ENCODE results near the gene NUCB2. TPM values are rescaled to one million over a fixed set of nuclear protein-coding genes. Genes with fewer than 3 reads are reported as not detected.

Gene NUCB2
- polyA plus RNA-seq, 4 donors: 5.4 to 88.2 (median 27.7) TPM

DNA sequence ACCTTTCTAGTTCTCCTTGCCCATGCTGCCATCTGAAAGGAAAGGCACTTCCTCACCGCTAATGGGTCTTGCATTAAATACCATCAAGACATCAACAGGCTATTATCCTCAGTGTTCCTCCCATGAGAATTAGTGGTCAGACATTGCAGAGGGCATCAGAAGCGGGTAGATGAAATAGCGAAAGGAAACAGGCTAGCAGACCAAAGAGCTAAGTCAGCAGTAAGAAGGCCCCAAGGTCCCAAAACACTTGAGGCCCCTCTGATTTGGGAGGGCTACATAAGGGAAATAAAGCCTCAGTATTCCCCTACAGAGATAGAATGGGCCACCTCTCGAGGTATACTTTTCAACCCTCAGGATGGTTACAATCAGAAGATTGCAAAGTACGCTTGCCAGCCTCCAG, 99.0 kb downstream of the NUCB2 start:
- Histone ChIP-seq H3K27ac (ENCODE audit: low read depth in 1 of 3, low read length in 2 of 3) (no peak overlapping the region), H3K9me3 (ENCODE audit: control insufficient read depth in 2 of 2, insufficient read depth in 1 of 2, low read depth in 1 of 2, low read length in 1 of 2) (peaks cover 0 to 47% of the 10 kb centered on the region in 2 donors), H3K27me3 (ENCODE audit: control insufficient read depth in 3 of 3, insufficient read depth in 3 of 3, low read length in 3 of 3) (no peaks in the 10 kb centered on the region), H3K4me1 (ENCODE audit: control insufficient read depth in 3 of 3, insufficient read depth in 2 of 3, low read depth in 1 of 3, low read length in 2 of 3) (no peaks in the 10 kb centered on the region), H3K4me3 (ENCODE audit: low read depth in 1 of 3, low read length in 3 of 3) (no peak overlapping the region), H3K36me3 (ENCODE audit: control insufficient read depth in 3 of 3, insufficient read depth in 2 of 3, low read depth in 1 of 3, low read length in 3 of 3) (peaks cover 10 to 50% (median 45%) of the 10 kb centered on the region in 3 donors)
- no peak for DNase-seq
- WGBS, 3 donors: 90 to 95% (median 91%) methylated on average over 5 of the region's 5 CpGs
- FAIRE-seq: no peak

- H3K27me3 ChIP-seq (ENCODE audit: control insufficient read depth in 3 of 3, insufficient read depth in 3 of 3, low read length in 3 of 3): no peaks in the 10 kb centered on the region
- FAIRE-seq: no peak
- 89 to 95% (median 93%) methylated on average over 3 of the region's 3 CpGs for WGBS, 3 donors
Observed at GRCh38 chr11:17376493-17376892, 100.0 kb downstream of the NUCB2 start.

DNA sequence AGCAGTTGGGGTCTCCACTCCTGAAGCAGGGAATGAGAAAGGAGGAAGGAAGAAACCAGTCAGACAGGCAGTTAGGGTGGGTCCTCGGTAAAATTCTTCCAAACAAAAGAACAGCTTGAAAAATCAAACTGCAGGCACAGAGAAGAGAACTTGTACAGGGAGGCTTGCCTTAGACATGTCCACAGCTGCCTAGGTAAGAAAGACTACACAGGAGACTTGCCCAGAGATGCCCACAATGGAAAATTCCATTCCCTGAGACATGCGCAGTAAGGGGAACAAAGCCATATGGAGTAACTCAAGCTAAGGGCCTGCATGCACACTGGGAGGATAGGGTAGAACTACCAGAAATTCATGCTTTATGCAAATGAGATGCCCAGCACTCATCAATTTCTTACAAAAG, 102.1 kb downstream of the NUCB2 start:
- WGBS, 3 donors: 66 to 79% (median 71%) methylated on average over 2 of the region's 2 CpGs

More at GRCh38 chr11:17376493-17376892, 100.0 kb downstream of the NUCB2 start:
- no peaks in the 10 kb centered on the region for H3K4me1 ChIP-seq (ENCODE audit: control insufficient read depth in 3 of 3, insufficient read depth in 2 of 3, low read depth in 1 of 3, low read length in 2 of 3)
- no peak overlapping the region for H3K4me3 ChIP-seq (ENCODE audit: low read depth in 1 of 3, low read length in 3 of 3)
- peaks cover 0 to 39% of the 10 kb centered on the region in 2 donors for H3K9me3 ChIP-seq (ENCODE audit: control insufficient read depth in 2 of 2, insufficient read depth in 1 of 2, low read depth in 1 of 2, low read length in 1 of 2)
- H3K36me3 ChIP-seq (ENCODE audit: control insufficient read depth in 3 of 3, insufficient read depth in 2 of 3, low read depth in 1 of 3, low read length in 3 of 3): peaks cover 7 to 49% (median 40%) of the 10 kb centered on the region in 3 donors
- no peak for DNase-seq
- no peak overlapping the region for H3K27ac ChIP-seq (ENCODE audit: low read depth in 1 of 3, low read length in 2 of 3)

DNA sequence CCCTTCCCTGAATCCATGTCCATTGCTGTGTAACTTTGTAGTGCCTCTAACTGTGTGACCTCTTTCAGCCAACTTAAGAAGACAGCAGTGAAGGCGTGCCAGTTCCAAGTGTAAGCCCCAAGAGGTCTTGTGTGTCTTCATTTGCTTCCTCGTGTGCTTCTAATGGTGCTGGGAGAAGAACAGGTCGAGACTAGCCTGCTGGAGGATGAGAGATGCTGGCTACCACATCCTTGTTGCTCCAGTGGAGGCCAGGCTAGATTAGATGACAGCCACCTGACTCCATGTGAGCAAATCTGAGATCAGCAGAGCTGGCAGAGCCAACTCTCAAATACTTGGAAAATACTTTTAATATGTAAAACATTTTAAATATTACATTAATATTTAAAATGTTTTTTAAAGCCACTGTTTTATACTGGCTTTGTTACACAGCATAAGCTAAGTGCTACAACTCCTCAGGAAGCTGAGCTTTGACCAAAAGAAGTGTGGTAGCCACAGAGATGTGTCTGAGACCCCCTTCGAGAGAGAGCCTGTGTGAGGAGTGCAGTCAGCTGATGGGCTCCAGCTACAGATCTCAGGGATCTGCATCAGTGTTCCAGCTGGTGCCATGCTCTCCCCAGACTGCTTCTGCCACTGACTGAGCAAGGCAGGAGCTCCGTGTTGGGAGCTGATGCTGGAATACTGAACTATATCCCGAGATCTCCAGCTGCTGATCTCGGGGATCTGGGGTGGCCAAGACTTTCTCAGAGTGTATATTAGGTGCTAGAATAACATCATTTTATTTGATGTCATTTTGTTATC, 103.0 kb downstream of the NUCB2 start:
- H3K9me3 ChIP-seq (ENCODE audit: control insufficient read depth in 2 of 2, insufficient read depth in 1 of 2, low read depth in 1 of 2, low read length in 1 of 2): peaks cover 0 to 9% of the 10 kb centered on the region in 2 donors
- H3K36me3 ChIP-seq (ENCODE audit: control insufficient read depth in 3 of 3, insufficient read depth in 2 of 3, low read depth in 1 of 3, low read length in 3 of 3): peaks cover 0 to 42% (median 17%) of the 10 kb centered on the region in 3 donors
- H3K27me3 ChIP-seq (ENCODE audit: control insufficient read depth in 3 of 3, insufficient read depth in 3 of 3, low read length in 3 of 3): no peaks in the 10 kb centered on the region
- DNase-seq (no peak), FAIRE-seq (no peak)
- no peak overlapping the region for H3K27ac ChIP-seq (ENCODE audit: low read depth in 1 of 3, low read length in 2 of 3)
- WGBS, 3 donors: 87 to 92% (median 87%) methylated on average over 7 of the region's 7 CpGs
- no peaks in the 10 kb centered on the region for H3K4me1 ChIP-seq (ENCODE audit: control insufficient read depth in 3 of 3, insufficient read depth in 2 of 3, low read depth in 1 of 3, low read length in 2 of 3)
- H3K4me3 ChIP-seq (ENCODE audit: low read depth in 1 of 3, low read length in 3 of 3): no peak overlapping the region

More for the DNA sequence above, 102.1 kb downstream of the NUCB2 start:
- Histone ChIP-seq H3K4me1 (ENCODE audit: control insufficient read depth in 3 of 3, insufficient read depth in 2 of 3, low read depth in 1 of 3, low read length in 2 of 3) (no peaks in the 10 kb centered on the region), H3K27me3 (ENCODE audit: control insufficient read depth in 3 of 3, insufficient read depth in 3 of 3, low read length in 3 of 3) (no peaks in the 10 kb centered on the region), H3K4me3 (ENCODE audit: low read depth in 1 of 3, low read length in 3 of 3) (no peak overlapping the region), H3K9me3 (ENCODE audit: control insufficient read depth in 2 of 2, insufficient read depth in 1 of 2, low read depth in 1 of 2, low read length in 1 of 2) (peaks cover 0 to 18% of the 10 kb centered on the region in 2 donors), H3K27ac (ENCODE audit: low read depth in 1 of 3, low read length in 2 of 3) (no peak overlapping the region), H3K36me3 (ENCODE audit: control insufficient read depth in 3 of 3, insufficient read depth in 2 of 3, low read depth in 1 of 3, low read length in 3 of 3) (peaks cover 0 to 43% (median 19%) of the 10 kb centered on the region in 3 donors)
- no peak for FAIRE-seq
- DNase-seq: no peak

GRCh38 chr11:17381156-17381555, 104.6 kb downstream of the NUCB2 start:
- peaks cover 0 to 46% (median 13%) of the 10 kb centered on the region in 3 donors for H3K36me3 ChIP-seq (ENCODE audit: control insufficient read depth in 3 of 3, insufficient read depth in 2 of 3, low read depth in 1 of 3, low read length in 3 of 3)
- H3K27ac ChIP-seq (ENCODE audit: low read depth in 1 of 3, low read length in 2 of 3): no peak overlapping the region
- FAIRE-seq (no peak), DNase-seq (no peak)
- no peak overlapping the region for H3K4me3 ChIP-seq (ENCODE audit: low read depth in 1 of 3, low read length in 3 of 3)
- H3K27me3 ChIP-seq (ENCODE audit: control insufficient read depth in 3 of 3, insufficient read depth in 3 of 3, low read length in 3 of 3): no peaks in the 10 kb centered on the region
- H3K9me3 ChIP-seq (ENCODE audit: control insufficient read depth in 2 of 2, insufficient read depth in 1 of 2, low read depth in 1 of 2, low read length in 1 of 2): peaks cover 0 to 9% of the 10 kb centered on the region in 2 donors
- no peaks in the 10 kb centered on the region for H3K4me1 ChIP-seq (ENCODE audit: control insufficient read depth in 3 of 3, insufficient read depth in 2 of 3, low read depth in 1 of 3, low read length in 2 of 3)
- 66 to 78% (median 76%) methylated on average over 4 of the region's 4 CpGs for WGBS, 3 donors

Other genes starting within 250 kb of the NUCB2 start
- 1,000 to 10,000 TPM; 1,293 to 2,727 (median 1,833) TPM for gene RPS13, start 199.1 kb upstream of the NUCB2 start, polyA plus RNA-seq
- gene PIK3C2A, start 68.8 kb upstream of the NUCB2 start, polyA plus RNA-seq: 10 to 100 TPM in 3 of 4 donors, 1 to 10 TPM in 1; 9.7 to 44.0 (median 13.1) TPM
- gene NCR3LG1, start 75.1 kb downstream of the NUCB2 start, polyA plus RNA-seq: 10 to 100 TPM in 1 of 4 donors, 1 to 10 TPM in 1, under 1 TPM in 2; 0.22 to 19.8 (median 2.7) TPM
- 1 to 10 TPM in 2 of 4 donors, not detected in 2; 1.9 to 3.7 TPM for gene KCNJ11, start 111.9 kb downstream of the NUCB2 start, polyA plus RNA-seq
- gene ABCC8, start 200.1 kb downstream of the NUCB2 start, polyA plus RNA-seq: 10 to 100 TPM in 1 of 4 donors, 1 to 10 TPM in 2, under 1 TPM in 1; 0.81 to 11.2 (median 3.6) TPM